HTR-8/SVneo (cell line): ENCODE data around the gene PANX2.

Experiments used
- DNase-seq: peaks from one replicate; pipeline ENCODE4 v3.0.0; 2011; ENCODE audit warnings: low spot score, mixed read lengths; ENCODE audit not compliant: insufficient read length
- FAIRE-seq: peaks from 2 replicates; lab custom pipeline; 2011; peaks lifted over from hg19 to GRCh38; lab: Jason Lieb, UNC

PANX2 gene

GRCh38 chr22:50208939-50209892 lies 38.7 kb downstream of the PANX2 start:
- DNase-seq: no peak
- FAIRE-seq: no peak

DNA sequence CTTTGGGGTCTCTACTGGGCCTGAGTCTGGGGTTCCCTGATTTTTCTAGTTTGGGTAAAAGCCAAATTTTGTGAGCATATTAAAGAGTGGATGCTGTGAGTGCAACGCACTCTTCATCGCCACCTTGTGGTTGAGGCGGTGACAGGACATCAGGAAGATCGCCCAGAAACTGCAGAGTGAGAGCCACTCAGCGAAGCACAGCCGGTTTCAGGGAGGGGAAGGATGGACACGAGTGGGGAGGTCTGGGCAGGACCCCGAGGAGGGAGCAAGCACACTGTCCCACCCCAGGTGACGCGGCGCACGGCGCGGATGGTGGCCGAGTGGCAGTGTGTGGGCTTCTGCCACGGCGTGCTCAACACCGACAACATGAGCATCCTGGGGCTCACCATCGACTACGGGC lies 39.4 kb downstream of the PANX2 start:
- FAIRE-seq: peak; percentile 80
- peak; percentile 53 for DNase-seq

- no peak for DNase-seq
- FAIRE-seq: no peak
Measured at GRCh38 chr22:50210378-50211139, 40.0 kb downstream of the PANX2 start.

DNA sequence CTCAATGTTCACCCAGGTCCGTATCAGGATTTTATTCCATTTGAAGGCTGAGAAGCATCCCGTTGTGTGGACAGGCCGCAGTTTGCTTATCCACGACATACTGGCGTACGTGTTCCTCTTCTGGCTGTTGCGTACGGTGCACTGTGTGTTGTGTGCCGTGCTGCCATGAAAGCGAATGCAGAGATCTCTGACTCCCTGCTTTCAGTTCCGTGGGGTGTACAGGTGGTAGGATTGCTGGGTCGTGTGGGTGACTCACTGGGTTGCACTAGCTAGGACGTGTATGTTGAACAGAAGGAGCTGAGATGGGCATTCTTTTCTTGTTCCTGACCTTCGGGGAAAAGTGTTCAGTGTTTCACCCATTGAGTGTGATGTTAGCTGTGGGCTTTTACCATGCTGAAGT lies 40.6 kb downstream of the PANX2 start:
- no peak for FAIRE-seq
- no peak for DNase-seq

- DNase-seq (no peak), FAIRE-seq (no peak)
Measured at GRCh38 chr22:50213263-50213662, 42.7 kb downstream of the PANX2 start.

GRCh38 chr22:50215297-50216054 lies 44.9 kb downstream of the PANX2 start:
- DNase-seq (no peak), FAIRE-seq (no peak)

- no peak for FAIRE-seq
- no peak for DNase-seq
Measured at GRCh38 chr22:50216055-50216683, 45.6 kb downstream of the PANX2 start.

DNA sequence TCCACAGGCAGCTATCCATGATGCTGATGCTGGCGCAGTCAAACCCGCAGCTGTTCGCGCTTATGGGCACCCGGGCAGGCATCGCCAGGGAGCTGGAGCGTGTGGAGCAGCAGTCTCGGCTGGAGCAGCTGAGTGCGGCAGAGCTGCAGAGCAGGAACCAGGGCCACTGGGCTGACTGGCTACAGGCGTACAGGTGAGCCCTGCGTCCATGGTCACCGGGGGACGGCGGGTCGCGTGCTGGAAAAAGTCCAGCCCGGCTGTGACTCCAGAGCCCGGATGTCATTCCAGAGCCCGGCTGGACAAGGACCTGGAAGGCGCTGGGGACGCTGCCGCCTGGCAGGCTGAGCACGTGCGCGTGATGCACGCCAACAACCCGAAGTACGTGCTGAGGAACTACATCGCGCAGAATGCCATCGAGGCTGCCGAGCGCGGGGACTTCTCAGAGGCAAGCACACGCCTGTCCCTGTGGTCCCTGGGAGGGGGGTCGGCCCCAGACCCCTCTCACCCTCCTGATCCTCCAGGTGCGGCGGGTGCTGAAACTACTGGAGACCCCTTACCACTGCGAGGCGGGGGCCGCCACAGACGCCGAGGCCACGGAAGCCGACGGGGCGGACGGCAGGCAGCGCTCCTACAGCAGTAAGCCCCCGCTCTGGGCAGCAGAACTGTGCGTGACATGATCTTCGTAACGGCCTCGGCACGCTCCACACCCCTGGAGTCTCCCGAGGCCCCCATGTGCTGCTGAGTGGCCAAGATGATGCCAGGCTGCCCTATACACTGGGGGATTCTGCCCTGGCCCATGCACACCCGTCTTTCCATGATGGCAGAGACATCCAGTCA lies 46.4 kb downstream of the PANX2 start:
- DNase-seq: no peak
- FAIRE-seq: no peak

DNA sequence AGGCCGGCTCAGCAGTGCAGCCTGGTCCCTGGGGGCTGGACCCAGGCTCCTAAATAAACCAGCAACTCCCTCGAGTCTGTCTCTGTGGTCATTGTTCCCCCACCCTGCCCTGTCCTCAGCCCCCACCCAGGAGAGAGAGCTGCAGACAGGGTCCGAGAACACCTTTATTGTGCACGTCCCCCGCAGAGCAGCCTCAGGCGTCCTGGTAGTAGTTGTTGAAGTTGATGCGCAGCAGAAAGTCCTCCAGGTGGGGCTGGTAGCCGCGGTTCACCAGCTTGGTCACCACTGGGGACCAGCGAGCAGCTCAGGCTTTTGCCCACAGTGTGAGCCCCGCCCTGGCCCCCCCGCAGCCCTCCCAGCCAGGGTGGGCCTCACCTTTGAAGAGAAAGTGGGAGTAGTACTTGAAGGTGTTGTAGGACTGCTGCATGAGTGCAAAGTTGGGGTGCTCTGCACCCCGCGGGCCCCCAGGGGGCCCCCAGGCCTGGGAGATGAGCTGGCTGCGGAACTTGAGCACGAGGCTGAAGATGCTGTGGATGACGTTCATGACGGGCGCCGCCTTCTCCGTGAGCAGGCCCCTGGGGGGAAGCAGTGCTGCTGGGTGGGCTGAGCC lies 47.1 kb downstream of the PANX2 start:
- DNase-seq (no peak), FAIRE-seq (no peak)

DNA sequence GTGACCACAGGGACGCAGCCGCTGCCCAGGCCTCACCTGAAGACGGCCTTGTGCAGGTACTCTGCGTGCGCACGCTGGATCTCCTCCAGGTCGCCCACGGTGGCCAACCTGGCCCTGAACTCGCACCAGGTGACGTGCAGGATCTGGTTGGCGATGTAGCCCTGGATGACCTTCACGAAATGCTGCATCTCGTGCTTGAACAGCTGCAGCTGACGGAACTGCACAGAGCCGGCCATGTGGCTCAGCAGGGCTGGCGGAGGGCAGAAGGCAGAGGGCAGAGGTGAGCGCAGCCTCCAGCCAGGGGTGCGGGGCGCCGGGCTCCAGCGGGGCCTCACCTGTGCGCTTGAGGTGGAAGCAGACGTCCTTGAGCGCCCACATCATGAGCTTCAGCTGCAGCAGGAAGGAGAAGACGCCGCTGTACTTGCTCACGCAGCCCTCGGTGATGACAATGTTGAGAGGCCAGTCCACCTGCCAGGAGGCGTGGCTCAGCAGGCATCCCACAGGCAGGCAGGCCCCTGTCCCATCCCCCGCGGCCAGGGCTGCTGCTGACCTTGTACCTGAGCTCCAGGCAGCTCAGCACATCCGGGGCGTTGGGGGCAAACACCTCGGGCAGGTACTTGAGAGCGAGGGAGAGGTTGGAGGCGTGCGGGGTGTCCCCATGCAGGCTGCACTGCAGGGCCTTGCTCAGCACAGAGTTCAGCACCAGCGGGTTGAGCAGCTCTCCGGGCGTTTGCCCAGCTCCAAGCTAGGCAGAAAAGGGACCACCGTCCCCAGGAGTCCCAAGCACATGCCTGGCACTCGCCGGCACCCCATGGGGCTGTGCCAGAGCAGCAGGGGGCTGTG lies 47.8 kb downstream of the PANX2 start:
- DNase-seq: no peak

DNA sequence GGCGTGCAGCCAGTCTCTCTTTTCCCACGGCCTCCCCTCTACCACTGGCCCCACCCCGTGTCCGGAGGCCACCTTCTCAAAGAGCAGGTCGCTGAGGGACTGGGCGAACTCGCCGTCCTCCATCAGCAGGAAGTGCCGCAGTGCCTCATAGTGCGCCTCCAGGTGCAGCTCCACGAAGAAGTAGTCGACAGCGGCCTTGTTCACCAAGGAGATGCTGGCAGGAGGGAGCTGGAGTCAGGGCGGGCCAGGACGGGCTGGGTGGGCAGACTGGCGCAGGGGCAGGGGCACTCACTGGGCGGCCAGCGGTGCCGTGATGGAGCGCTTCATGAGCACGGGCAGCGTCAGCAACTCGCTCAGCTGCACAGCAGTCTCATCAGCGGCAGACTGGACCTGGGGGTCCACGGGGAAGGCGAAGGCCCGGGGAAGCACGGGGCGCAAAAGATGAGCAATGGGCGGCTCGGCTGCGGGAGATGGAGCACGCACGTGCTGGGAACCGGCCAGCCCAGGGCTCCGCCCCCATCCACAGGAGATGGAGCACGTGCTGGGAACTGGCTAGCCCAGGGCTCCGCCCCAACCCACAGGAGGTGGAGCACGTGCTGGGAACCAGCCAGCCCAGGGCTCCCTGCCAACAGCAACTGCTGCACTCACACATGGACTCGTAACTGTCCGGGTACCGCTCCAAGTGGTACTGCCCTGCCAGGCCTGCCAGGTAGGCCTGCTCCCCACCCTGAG lies 48.6 kb downstream of the PANX2 start:
- FAIRE-seq: no peak
- DNase-seq: no peak

More for the DNA sequence above, 47.8 kb downstream of the PANX2 start:
- no peak for FAIRE-seq

DNA sequence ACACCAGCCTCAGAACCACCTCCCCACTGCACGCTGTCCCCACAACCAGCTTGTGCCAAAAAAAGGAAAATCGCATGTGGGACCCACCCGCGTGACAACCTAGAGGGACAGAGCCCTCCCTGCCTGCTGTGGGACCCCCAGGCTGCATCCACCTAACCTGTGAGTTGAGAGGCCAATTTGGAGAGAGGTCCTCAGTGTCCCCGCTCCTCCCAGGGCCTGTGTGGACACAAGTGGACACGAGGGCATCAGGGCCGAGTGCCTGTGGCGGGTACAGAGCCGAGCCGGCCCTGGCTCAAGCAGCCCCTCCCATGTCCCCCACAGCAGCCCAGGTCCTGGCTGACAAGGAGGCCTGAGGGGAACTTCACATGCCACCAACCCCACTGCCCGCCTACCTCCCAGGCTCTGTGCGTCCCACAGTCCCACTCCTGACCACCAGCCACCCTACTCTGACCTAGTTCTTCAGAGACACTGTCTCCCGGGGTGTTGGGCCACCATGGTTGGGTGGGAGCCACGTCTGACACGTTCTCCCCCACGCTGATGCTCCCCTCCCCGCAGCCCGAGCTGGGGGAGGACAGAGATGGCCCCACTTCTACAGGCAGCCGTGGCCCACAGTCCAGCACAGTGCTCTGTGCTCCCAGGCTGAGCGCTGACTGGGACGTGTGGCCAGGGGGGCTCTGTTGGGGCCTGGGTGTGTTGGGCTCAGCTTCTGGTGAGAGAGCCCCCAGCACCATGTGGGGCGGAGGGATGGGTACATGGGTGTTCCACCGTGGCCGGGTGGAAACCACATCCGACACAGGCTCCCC lies 49.5 kb downstream of the PANX2 start:
- FAIRE-seq (no peak), DNase-seq (no peak)

GRCh38 chr22:50220603-50221409 lies 50.3 kb downstream of the PANX2 start:
- FAIRE-seq: peak; percentile 33

GRCh38 chr22:50221410-50222300 lies 51.1 kb downstream of the PANX2 start:
- FAIRE-seq (no peak), DNase-seq (no peak)

More at GRCh38 chr22:50220603-50221409, 50.3 kb downstream of the PANX2 start:
- DNase-seq: no peak

DNA sequence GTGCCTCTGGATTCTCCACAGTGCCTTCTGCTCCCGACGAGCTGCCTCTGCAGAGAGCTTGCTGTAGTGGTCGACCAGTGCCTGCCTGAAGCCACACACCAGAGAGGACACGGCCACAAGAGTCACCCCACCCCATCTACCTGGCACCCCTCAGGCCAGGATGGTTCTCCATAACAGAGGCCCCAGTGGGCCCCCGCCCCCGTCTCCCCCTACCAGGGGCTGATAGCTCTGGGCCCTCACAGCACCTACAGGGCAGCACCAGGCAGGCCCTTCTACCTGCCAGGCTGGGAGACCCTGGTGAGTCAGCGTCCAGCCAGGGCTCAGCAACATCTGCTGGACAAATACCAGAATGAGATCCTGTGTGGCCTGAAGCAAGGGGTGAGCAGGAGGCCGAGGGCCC lies 52.0 kb downstream of the PANX2 start:
- FAIRE-seq (no peak), DNase-seq (no peak)
